GM19455 (cell line): Measurements from ENCODE around the gene PCDHA5.
"Not testable (repeated sequence)": the region's sequence is repeated elsewhere in the genome, so short reads cannot be mapped to it uniquely, and the experiment has no call there.

Experiments
- ATAC-seq: cut with Tn5 transposase; IDR thresholded peaks from one replicate; pipeline ENCODE4 v1.9.1; 2021; ENCODE audit not compliant: unreplicated experiment

PCDHA5 gene

GRCh38 chr5:140822969-140823368 lies 1.6 kb downstream of the PCDHA5 start:
- not testable (repeated sequence) for ATAC-seq

- ATAC-seq, result no peak
These were observed 2.1 kb downstream of the PCDHA5 start for GRCh38 chr5:140823475-140823874.

- no peak for ATAC-seq
These were observed 6.4 kb downstream of the PCDHA5 start, which contains the start of gene PCDHA6 for GRCh38 chr5:140827704-140828361. Gene PCDHA6, plus strand, starts transcription at chr5:140827960. Its CDS starts 132 bp downstream, at chr5:140828092.

GRCh38 chr5:140828362-140828737 lies 6.9 kb downstream of the PCDHA5 start:
- no peak for ATAC-seq

GRCh38 chr5:140829511-140830501 lies 8.4 kb downstream of the PCDHA5 start:
- ATAC-seq, result not testable (repeated sequence)

- no peak for ATAC-seq
These were observed 12.6 kb downstream of the PCDHA5 start, which contains the start of gene PCDHA7 for GRCh38 chr5:140833993-140834392. Gene PCDHA7, plus strand, starts transcription at chr5:140834269. Its CDS starts 115 bp downstream, at chr5:140834384.

- not testable (repeated sequence) for ATAC-seq
These were observed 13.1 kb downstream of the PCDHA5 start for GRCh38 chr5:140834439-140835008.

GRCh38 chr5:140835622-140836510 lies 14.5 kb downstream of the PCDHA5 start:
- no peak for ATAC-seq

- ATAC-seq, result no peak
These were observed 19.9 kb downstream of the PCDHA5 start, which contains the start of gene PCDHA8 for GRCh38 chr5:140840978-140841962. Gene PCDHA8, plus strand, starts transcription at chr5:140841187. Its CDS starts 135 bp downstream, at chr5:140841322.

GRCh38 chr5:140842798-140843733 lies 21.7 kb downstream of the PCDHA5 start:
- no peak for ATAC-seq

- not testable (repeated sequence) for ATAC-seq
These were observed 27.0 kb downstream of the PCDHA5 start, which contains the start of gene PCDHA9 for GRCh38 chr5:140848139-140849102. Gene PCDHA9, plus strand, starts transcription at chr5:140848382. Its CDS starts 114 bp downstream, at chr5:140848496.

- not testable (repeated sequence) for ATAC-seq
These were observed 28.6 kb downstream of the PCDHA5 start for GRCh38 chr5:140849831-140850634.

- no peak for ATAC-seq
These were observed 34.6 kb downstream of the PCDHA5 start, which contains the start of gene PCDHA10 for GRCh38 chr5:140855772-140856674. Gene PCDHA10, plus strand, starts transcription at chr5:140855897. Its CDS starts 152 bp downstream, at chr5:140856049.

GRCh38 chr5:140857177-140857986 lies 36.0 kb downstream of the PCDHA5 start:
- ATAC-seq, result no peak
